Astrocyte (in vitro differentiated cells and primary cell): ENCODE results near the gene FIZ1. TPM values are rescaled to one million over a fixed set of nuclear protein-coding genes. Genes with fewer than 3 reads are reported as not detected.
A peak's percentile ranks its signal among the peaks of the same experiment; 100 is the strongest.

ENCODE experiments used
- DNase-seq: peaks from one replicate; pipeline ENCODE4 v3.0.0-alpha.2; 2010; ENCODE audit warnings: low read depth
- FAIRE-seq: peaks from 2 replicates; lab custom pipeline; 2011; peaks lifted over from hg19 to GRCh38; lab: Jason Lieb, UNC
- H2AFZ ChIP-seq: 2 replicates; pipeline ENCODE4 v1.6.0; 2012; ENCODE audit warnings: low read depth, low read length, inconsistent platforms
- H3K27ac ChIP-seq: 2 replicates; pipeline ENCODE4 v1.5.1; 2011; ENCODE audit warnings: low read depth, low read length, inconsistent platforms
- H3K27me3 ChIP-seq: 2 replicates; pipeline ENCODE4 v1.6.0; 2011; ENCODE audit warnings: low read length, inconsistent platforms; ENCODE audit not compliant: insufficient read depth
- H3K36me3 ChIP-seq: 2 replicates; pipeline ENCODE4 v1.5.1; 2011; ENCODE audit warnings: low read length, inconsistent platforms; ENCODE audit not compliant: insufficient read depth
- H3K4me1 ChIP-seq: 2 replicates; pipeline ENCODE4 v1.5.1; 2011; ENCODE audit warnings: low read length, inconsistent platforms; ENCODE audit not compliant: insufficient read depth
- H3K4me2 ChIP-seq: 2 replicates; pipeline ENCODE4 v1.6.0; 2012; ENCODE audit warnings: low read length, inconsistent platforms
- H3K4me3 ChIP-seq: 2 replicates; pipeline ENCODE4 v1.5.1; 2011; ENCODE audit warnings: low read depth, mild to moderate bottlenecking, low read length, inconsistent platforms; ENCODE audit not compliant: insufficient read depth
- H3K79me2 ChIP-seq: 2 replicates; pipeline ENCODE4 v1.6.0; 2012; ENCODE audit warnings: mild to moderate bottlenecking, low read length, inconsistent platforms; ENCODE audit not compliant: insufficient read depth
- H3K9ac ChIP-seq: 2 replicates; pipeline ENCODE4 v1.6.0; 2012; ENCODE audit warnings: mild to moderate bottlenecking, low read length, inconsistent platforms
- H3K9me3 ChIP-seq: 2 replicates; pipeline ENCODE4 v1.5.1; 2012; ENCODE audit warnings: low read depth, mild to moderate bottlenecking, low read length, inconsistent platforms; ENCODE audit not compliant: insufficient read depth
- H4K20me1 ChIP-seq: 2 replicates; pipeline ENCODE4 v1.6.0; 2012; ENCODE audit warnings: low read length, inconsistent platforms; ENCODE audit not compliant: insufficient read depth
- H3K27ac Mint-ChIP-seq: one replicate; pipeline ENCODE4 v1.8.0; 2021; ENCODE audit warnings: mild to moderate bottlenecking, mixed read lengths; ENCODE audit not compliant: unreplicated experiment
- H3K27me3 Mint-ChIP-seq: one replicate; pipeline ENCODE4 v1.8.0; 2021; ENCODE audit warnings: low read depth, mixed read lengths; ENCODE audit not compliant: unreplicated experiment
- H3K36me3 Mint-ChIP-seq: one replicate; pipeline ENCODE4 v1.8.0; 2021; ENCODE audit warnings: low read depth, mixed read lengths; ENCODE audit not compliant: unreplicated experiment
- H3K4me1 Mint-ChIP-seq: one replicate; pipeline ENCODE4 v1.8.0; 2021; ENCODE audit warnings: low read depth, mixed read lengths; ENCODE audit not compliant: unreplicated experiment
- H3K4me3 Mint-ChIP-seq: one replicate; pipeline ENCODE4 v1.8.0; 2021; ENCODE audit warnings: mild to moderate bottlenecking, moderate library complexity, mixed read lengths; ENCODE audit not compliant: unreplicated experiment
- H3K9me3 Mint-ChIP-seq: one replicate; pipeline ENCODE4 v1.8.0; 2021; ENCODE audit warnings: mild to moderate bottlenecking, mixed read lengths; ENCODE audit not compliant: unreplicated experiment
- EZH2 ChIP-seq: IDR thresholded peaks from 2 replicates; pipeline ENCODE4 v1.6.1; 2012; ENCODE audit warnings: mild to moderate bottlenecking, low read length, inconsistent platforms; ENCODE audit not compliant: insufficient read depth
- total RNA-seq: library from RNA; stranded (reverse); gene quantifications from 2 replicates; pipeline ENCODE4 v1.2.1, GENCODE V29; 2021
- TF ChIP-seq, protein P1 (sequence below): IDR thresholded peaks from 2 replicates; pipeline ENCODE4 v1.5.1; 2011; ENCODE audit warnings: low read depth, mild to moderate bottlenecking, inconsistent platforms, low read length, moderate library complexity; ENCODE audit not compliant: insufficient read depth

The FIZ1 gene
- total RNA-seq, 1 donor from 2014 or later: 14.5 TPM

DNA sequence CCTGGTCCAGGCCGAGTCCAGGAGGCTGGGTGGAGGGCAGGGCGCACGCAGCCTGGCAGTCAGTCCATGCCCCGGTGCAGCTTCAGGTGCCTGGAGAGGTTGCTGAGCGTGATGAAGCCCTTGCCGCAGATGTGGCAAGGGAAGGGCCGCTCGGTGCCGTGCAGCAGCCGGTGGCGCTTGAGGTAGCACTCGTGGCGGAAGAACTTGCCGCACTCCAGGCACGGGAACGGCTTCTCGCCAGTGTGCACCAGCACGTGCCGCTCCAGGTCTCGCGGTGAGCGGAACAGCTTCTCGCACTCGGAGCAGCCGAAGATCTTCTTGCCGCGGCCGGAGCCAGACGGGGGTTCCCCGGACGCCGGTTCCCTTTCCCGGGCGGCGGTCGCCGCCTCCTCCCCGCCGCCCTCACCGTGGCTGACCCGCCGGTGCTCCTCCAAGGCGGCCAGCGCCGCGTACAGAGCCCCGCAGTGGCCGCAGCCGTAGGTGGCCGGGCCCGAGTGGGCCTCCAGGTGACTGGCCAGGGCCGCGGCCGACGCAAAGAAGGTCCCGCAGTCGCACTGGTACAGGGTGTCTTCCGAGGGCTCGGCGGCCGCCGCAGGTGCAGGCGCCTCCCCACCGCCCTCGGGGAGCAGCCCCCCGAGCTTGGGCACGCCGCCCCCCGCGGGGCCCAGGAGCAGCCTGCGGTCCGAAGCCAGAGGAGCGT lies 6.8 kb downstream of the FIZ1 start:
- no peaks in the 10 kb centered on the region for H3K27me3 ChIP-seq
- DNase-seq (no peak), FAIRE-seq (no peak)
- Mint-ChIP-seq H3K4me1 (no peaks in the 10 kb centered on the region), H3K4me3 (no peak overlapping the region), H3K27me3 (no peaks in the 10 kb centered on the region), H3K9me3 (peaks cover 3% of the 10 kb centered on the region), H3K36me3 (peaks cover 21% of the 10 kb centered on the region), H3K27ac (no peak overlapping the region)
- H4K20me1 ChIP-seq: no peaks in the 10 kb centered on the region
- H3K27ac ChIP-seq: no peak overlapping the region
- TF ChIP-seq, protein P1, sequence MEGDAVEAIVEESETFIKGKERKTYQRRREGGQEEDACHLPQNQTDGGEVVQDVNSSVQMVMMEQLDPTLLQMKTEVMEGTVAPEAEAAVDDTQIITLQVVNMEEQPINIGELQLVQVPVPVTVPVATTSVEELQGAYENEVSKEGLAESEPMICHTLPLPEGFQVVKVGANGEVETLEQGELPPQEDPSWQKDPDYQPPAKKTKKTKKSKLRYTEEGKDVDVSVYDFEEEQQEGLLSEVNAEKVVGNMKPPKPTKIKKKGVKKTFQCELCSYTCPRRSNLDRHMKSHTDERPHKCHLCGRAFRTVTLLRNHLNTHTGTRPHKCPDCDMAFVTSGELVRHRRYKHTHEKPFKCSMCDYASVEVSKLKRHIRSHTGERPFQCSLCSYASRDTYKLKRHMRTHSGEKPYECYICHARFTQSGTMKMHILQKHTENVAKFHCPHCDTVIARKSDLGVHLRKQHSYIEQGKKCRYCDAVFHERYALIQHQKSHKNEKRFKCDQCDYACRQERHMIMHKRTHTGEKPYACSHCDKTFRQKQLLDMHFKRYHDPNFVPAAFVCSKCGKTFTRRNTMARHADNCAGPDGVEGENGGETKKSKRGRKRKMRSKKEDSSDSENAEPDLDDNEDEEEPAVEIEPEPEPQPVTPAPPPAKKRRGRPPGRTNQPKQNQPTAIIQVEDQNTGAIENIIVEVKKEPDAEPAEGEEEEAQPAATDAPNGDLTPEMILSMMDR: no peak
- TF ChIP-seq EZH2: no peak
- no peak overlapping the region for H2AFZ ChIP-seq
- no peaks in the 10 kb centered on the region for H3K9me3 ChIP-seq
- no peaks in the 10 kb centered on the region for H3K4me1 ChIP-seq
- H3K4me3 ChIP-seq: no peak overlapping the region
- no peak overlapping the region for H3K4me2 ChIP-seq
- H3K36me3 ChIP-seq: peaks cover 19% of the 10 kb centered on the region
- H3K9ac ChIP-seq: no peak overlapping the region
- H3K79me2 ChIP-seq: no peaks in the 10 kb centered on the region

DNA sequence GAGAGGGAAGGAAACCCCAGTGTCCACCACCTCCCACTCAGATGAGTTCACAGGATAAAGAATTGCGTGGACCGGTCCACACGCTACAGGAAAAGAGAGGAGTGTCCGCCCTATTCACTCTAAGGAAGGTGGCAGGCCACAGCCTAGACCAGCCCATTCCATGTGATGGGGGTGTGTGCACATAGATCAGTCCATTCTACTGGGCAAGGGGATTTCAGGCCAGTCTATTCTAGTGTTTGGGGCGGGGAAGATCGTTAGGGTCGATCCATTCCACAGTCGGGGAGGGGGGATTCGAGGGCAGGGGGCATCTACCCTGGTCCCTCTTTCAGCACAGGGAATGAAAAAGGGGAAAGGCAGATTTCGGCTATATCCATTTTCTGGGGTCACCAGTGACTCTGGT lies 7.8 kb downstream of the FIZ1 start:
- H3K4me1 ChIP-seq: peaks cover 7% of the 10 kb centered on the region
- H3K27me3 Mint-ChIP-seq: no peaks in the 10 kb centered on the region
- FAIRE-seq (no peak), DNase-seq (no peak)
- H3K9ac ChIP-seq: no peak overlapping the region
- no peaks in the 10 kb centered on the region for H3K79me2 ChIP-seq
- TF ChIP-seq EZH2: no peak
- TF ChIP-seq, protein P1: no peak
- H4K20me1 ChIP-seq: no peaks in the 10 kb centered on the region
- peak overlapping the region; percentile 5 for H3K27ac Mint-ChIP-seq
- peaks cover 3% of the 10 kb centered on the region for H3K9me3 Mint-ChIP-seq
- H3K4me3 Mint-ChIP-seq: no peak overlapping the region
- H3K36me3 Mint-ChIP-seq: peaks cover 20% of the 10 kb centered on the region
- no peak overlapping the region for H3K27ac ChIP-seq
- H3K9me3 ChIP-seq: no peaks in the 10 kb centered on the region
- no peak overlapping the region for H3K4me2 ChIP-seq
- H2AFZ ChIP-seq: no peak overlapping the region
- no peaks in the 10 kb centered on the region for H3K27me3 ChIP-seq
- H3K4me3 ChIP-seq: no peak overlapping the region
- H3K36me3 ChIP-seq: peaks cover 17% of the 10 kb centered on the region
- peaks cover 4% of the 10 kb centered on the region for H3K4me1 Mint-ChIP-seq

DNA sequence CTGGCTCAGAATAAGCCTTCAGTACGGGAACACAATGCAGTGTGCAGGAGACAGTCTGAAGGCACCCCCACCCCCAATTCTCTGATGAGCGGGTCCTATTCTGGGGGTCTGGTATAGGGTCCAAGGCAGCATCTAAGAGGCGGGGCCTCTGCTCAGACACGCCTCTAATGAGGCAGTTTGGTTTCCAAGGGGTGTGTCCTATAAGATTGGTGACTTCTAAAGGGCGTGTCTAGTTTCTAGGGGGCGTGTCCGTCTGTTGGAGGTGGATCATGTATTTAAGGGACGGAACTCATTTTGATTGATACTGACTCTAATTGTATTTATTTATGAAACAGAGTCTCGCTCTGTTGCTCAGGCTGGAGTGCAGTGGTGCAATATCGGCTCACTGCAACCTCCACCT lies 8.7 kb downstream of the FIZ1 start:
- Histone ChIP-seq H3K27ac (no peak overlapping the region), H3K4me1 (peaks cover 12% of the 10 kb centered on the region), H3K79me2 (no peaks in the 10 kb centered on the region), H3K9me3 (no peaks in the 10 kb centered on the region), H3K27me3 (no peaks in the 10 kb centered on the region), H3K36me3 (peaks cover 10% of the 10 kb centered on the region), H3K9ac (no peak overlapping the region), H4K20me1 (no peaks in the 10 kb centered on the region), H3K4me2 (no peak overlapping the region), H2AFZ (no peak overlapping the region), H3K4me3 (no peak overlapping the region)
- H3K36me3 Mint-ChIP-seq: peaks cover 11% of the 10 kb centered on the region
- FAIRE-seq (no peak), DNase-seq (no peak)
- no peak overlapping the region for H3K4me3 Mint-ChIP-seq
- H3K27ac Mint-ChIP-seq: no peak overlapping the region
- peaks cover 10% of the 10 kb centered on the region for H3K4me1 Mint-ChIP-seq
- H3K9me3 Mint-ChIP-seq: peaks cover 3% of the 10 kb centered on the region
- TF ChIP-seq, protein P1: no peak
- TF ChIP-seq EZH2: no peak
- H3K27me3 Mint-ChIP-seq: no peaks in the 10 kb centered on the region
